Small intestine (tissue), 16 donors: Measurements from ENCODE around the gene USP17L18. TPM values are rescaled to one million over a fixed set of nuclear protein-coding genes. Genes with fewer than 3 reads are reported as not detected.
A peak's percentile ranks its signal among the peaks of the same experiment; 100 is the strongest.
"Not testable (repeated sequence)": the region's sequence is repeated elsewhere in the genome, so short reads cannot be mapped to it uniquely, and the experiment has no call there.

ENCODE experiments used
- DNase-seq, 2 donors: peaks; one replicate each; pipeline versions ENCODE4 v3.0.0 to v3.0.0-alpha.2; 2013
- FAIRE-seq: peaks from 2 replicates; lab custom pipeline; 2012; peaks lifted over from hg19 to GRCh38; lab: Jason Lieb, UNC
- H3K27ac ChIP-seq, 3 donors: one replicate each; pipeline ENCODE4 v1.5.1; 2013; ENCODE audit warnings: low read length in 2 of 3, mild to moderate bottlenecking in 2 of 3, control low read depth in 1 of 3, inconsistent platforms in 1 of 3, low read depth in 1 of 3, moderate library complexity in 1 of 3
- H3K27me3 ChIP-seq, 3 donors: one replicate each; pipeline ENCODE4 v1.6.1; 2013; ENCODE audit warnings: low read length in 3 of 3, inconsistent platforms in 1 of 3; ENCODE audit not compliant: control insufficient read depth in 3 of 3, insufficient read depth in 3 of 3
- H3K36me3 ChIP-seq, 3 donors: one replicate each; pipeline ENCODE4 v1.6.1; 2013; ENCODE audit warnings: low read length in 3 of 3, inconsistent platforms in 1 of 3, low read depth in 1 of 3, mild to moderate bottlenecking in 1 of 3, moderate library complexity in 1 of 3; ENCODE audit not compliant: control insufficient read depth in 3 of 3, insufficient read depth in 2 of 3
- H3K4me1 ChIP-seq, 3 donors: one replicate each; pipeline ENCODE4 v1.6.1; 2013; ENCODE audit warnings: low read length in 2 of 3, inconsistent platforms in 1 of 3, low read depth in 1 of 3, mild to moderate bottlenecking in 1 of 3, moderate library complexity in 1 of 3; ENCODE audit not compliant: control insufficient read depth in 3 of 3, insufficient read depth in 2 of 3
- H3K4me3 ChIP-seq, 3 donors: one replicate each; pipeline ENCODE4 v1.5.1; 2013; ENCODE audit warnings: low read length in 3 of 3, control low read depth in 1 of 3, inconsistent platforms in 1 of 3, low read depth in 1 of 3, mild to moderate bottlenecking in 1 of 3, moderate library complexity in 1 of 3
- H3K9me3 ChIP-seq, 2 donors: one replicate each; pipeline ENCODE4 v1.6.1; 2013; ENCODE audit warnings: low read depth in 1 of 2, low read length in 1 of 2; ENCODE audit not compliant: control insufficient read depth in 2 of 2, insufficient read depth in 1 of 2
- WGBS, 3 donors: extraction: QIAGEN DNeasy Blood & Tissue Kit; methylation state at CpG; one replicate each; pipeline ENCODE4 v1.1.7; 2013; 5-methylcytosine and 5-hydroxymethylcytosine counted together
- long read RNA-seq, 10 donors: transcript quantifications; one replicate each; lab custom pipeline, GENCODE V29; 2026
- polyA plus RNA-seq, 4 donors: library from polyadenylated mRNA; stranded (reverse) in 3 of 4; unstranded in 1 of 4; fragments of 200-250 nt in 3 of 4; fragments of 120-200 nt in 1 of 4; gene quantifications; one replicate each; pipeline versions ENCODE4 v1.2.1 to v1.2.3, GENCODE V29; 2013
- donor health status: healthy with polysubstance abuse.
- donor health status: control.
- donor health status: control.
- donor health status: Bipolar disorder and iron deficiency.
- donor health status: healthy.

Gene USP17L18
- not detected for polyA plus RNA-seq
- long read RNA-seq, donor 1: 0 reads
- long read RNA-seq, donor 2: 0 reads
- long read RNA-seq, donor 3: 0 reads
- long read RNA-seq, donor 4: 0 reads
- long read RNA-seq, donor 5: 0 reads
- long read RNA-seq, donor 6: 0 reads
- long read RNA-seq, donor 7: 0 reads
- long read RNA-seq, donor 8: 0 reads
- long read RNA-seq, donor 9: 0 reads
- long read RNA-seq, donor 10: 0 reads

GRCh38 chr4:9247953-9248680 is at the start of gene USP17L18:
TSS of gene USP17L18 (plus strand) at chr4:9248630. CDS start at chr4:9248630, 0 bp downstream.
- not testable (repeated sequence) for H3K4me1 ChIP-seq, FAIRE-seq, H3K9me3 ChIP-seq, H3K27ac ChIP-seq, H3K27me3 ChIP-seq, H3K4me3 ChIP-seq, H3K36me3 ChIP-seq
- WGBS, 3 donors: 83 to 95% (median 94%) methylated on average over 14 to 20 of the region's 26 CpGs
- peak in 1 of 2 donors; percentile 0 for DNase-seq

- not testable (repeated sequence) for H3K4me1 ChIP-seq, H3K36me3 ChIP-seq, FAIRE-seq, DNase-seq, H3K9me3 ChIP-seq, H3K27ac ChIP-seq, H3K4me3 ChIP-seq, H3K27me3 ChIP-seq
- 92% methylated on average over 8 of the region's 13 CpGs; no CpG with 5 or more reads in 2 of the 3 donors for WGBS, 3 donors
Measured at GRCh38 chr4:9210357-9210756, 38.1 kb upstream of the USP17L18 start, which contains the start of gene USP17L10. TSS of gene USP17L10 (plus strand) at chr4:9210657. CDS start at chr4:9210657, 0 bp downstream.

GRCh38 chr4:9214701-9215100 is 33.7 kb upstream of the USP17L18 start:
- not testable (repeated sequence) for H3K9me3 ChIP-seq, DNase-seq, FAIRE-seq, H3K27me3 ChIP-seq, H3K36me3 ChIP-seq, H3K27ac ChIP-seq, H3K4me1 ChIP-seq, H3K4me3 ChIP-seq
- 78 to 81% (median 81%) methylated on average over 11 of the region's 14 CpGs for WGBS, 3 donors

- not testable (repeated sequence) for DNase-seq, FAIRE-seq, H3K9me3 ChIP-seq, H3K27me3 ChIP-seq, H3K4me1 ChIP-seq, H3K4me3 ChIP-seq, H3K36me3 ChIP-seq, H3K27ac ChIP-seq
- 89% methylated on average over 5 of the region's 14 CpGs; no CpG with 5 or more reads in 2 of the 3 donors for WGBS, 3 donors
Measured at GRCh38 chr4:9215105-9215504, 33.3 kb upstream of the USP17L18 start, which contains the start of gene USP17L11. TSS of gene USP17L11 (plus strand) at chr4:9215405. CDS start at chr4:9215405, 0 bp downstream.

GRCh38 chr4:9219852-9220251 is 28.6 kb upstream of the USP17L18 start, which contains the start of gene USP17L12:
TSS of gene USP17L12 (plus strand) at chr4:9220152. CDS start at chr4:9220152, 0 bp downstream.
- not testable (repeated sequence) for H3K4me1 ChIP-seq, H3K4me3 ChIP-seq, H3K9me3 ChIP-seq, H3K27ac ChIP-seq, H3K36me3 ChIP-seq, FAIRE-seq, DNase-seq, H3K27me3 ChIP-seq
- WGBS, 3 donors: no CpG with 5 or more reads among the region's 13 CpGs

GRCh38 chr4:9224596-9224995 is 23.8 kb upstream of the USP17L18 start, which contains the start of gene USP17L13:
TSS of gene USP17L13 (plus strand) at chr4:9224896. CDS start at chr4:9224896, 0 bp downstream.
- not testable (repeated sequence) for H3K27me3 ChIP-seq, DNase-seq, H3K9me3 ChIP-seq, FAIRE-seq, H3K27ac ChIP-seq, H3K36me3 ChIP-seq, H3K4me3 ChIP-seq, H3K4me1 ChIP-seq
- WGBS, 3 donors: no CpG with 5 or more reads among the region's 14 CpGs

- H3K4me1 ChIP-seq, H3K4me3 ChIP-seq, H3K36me3 ChIP-seq, H3K9me3 ChIP-seq, H3K27ac ChIP-seq, DNase-seq, H3K27me3 ChIP-seq, FAIRE-seq: not testable (repeated sequence)
- WGBS, 3 donors: 87 to 94% (median 91%) methylated on average over 4 to 6 of the region's 8 CpGs
Measured at GRCh38 chr4:9230249-9230648, 18.2 kb upstream of the USP17L18 start.

GRCh38 chr4:9234085-9234484 is 14.3 kb upstream of the USP17L18 start, which contains the start of gene USP17L15:
TSS of gene USP17L15 (plus strand) at chr4:9234385. CDS start at chr4:9234385, 0 bp downstream.
- H3K27me3 ChIP-seq, H3K27ac ChIP-seq, H3K9me3 ChIP-seq, FAIRE-seq, H3K36me3 ChIP-seq, H3K4me3 ChIP-seq, H3K4me1 ChIP-seq, DNase-seq: not testable (repeated sequence)
- WGBS, 3 donors: no CpG with 5 or more reads among the region's 15 CpGs
